HG03103 (cell line): ENCODE results near the gene RIT1.
"Not testable (repeated sequence)": the region's sequence is repeated elsewhere in the genome, so short reads cannot be mapped to it uniquely, and the experiment has no call there.

Experiments used
- ATAC-seq: cut with Tn5 transposase; IDR thresholded peaks from one replicate; pipeline ENCODE4 v1.9.1; 2021; ENCODE audit warnings: low read depth; ENCODE audit not compliant: unreplicated experiment

The RIT1 gene

DNA sequence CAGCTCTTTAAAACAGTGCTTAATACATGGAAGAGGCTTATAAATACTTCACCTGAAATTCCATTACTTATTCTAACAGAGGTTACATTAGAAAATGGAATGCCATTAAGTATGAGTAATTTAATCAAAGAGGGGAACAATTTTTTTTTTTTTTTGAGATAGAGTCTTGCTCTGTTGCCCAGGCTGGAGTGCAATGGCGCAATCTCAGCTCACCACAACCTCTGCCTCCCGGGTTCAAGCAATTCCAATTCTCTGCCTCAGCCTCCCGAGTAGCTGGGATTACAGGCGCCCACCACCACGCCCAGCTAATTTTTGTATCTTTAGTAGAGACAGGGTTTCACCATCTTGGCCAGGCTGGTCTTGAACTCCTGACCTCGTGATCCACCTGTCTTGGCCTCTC is 15.5 kb downstream of the RIT1 start:
- ATAC-seq, result not testable (repeated sequence)

DNA sequence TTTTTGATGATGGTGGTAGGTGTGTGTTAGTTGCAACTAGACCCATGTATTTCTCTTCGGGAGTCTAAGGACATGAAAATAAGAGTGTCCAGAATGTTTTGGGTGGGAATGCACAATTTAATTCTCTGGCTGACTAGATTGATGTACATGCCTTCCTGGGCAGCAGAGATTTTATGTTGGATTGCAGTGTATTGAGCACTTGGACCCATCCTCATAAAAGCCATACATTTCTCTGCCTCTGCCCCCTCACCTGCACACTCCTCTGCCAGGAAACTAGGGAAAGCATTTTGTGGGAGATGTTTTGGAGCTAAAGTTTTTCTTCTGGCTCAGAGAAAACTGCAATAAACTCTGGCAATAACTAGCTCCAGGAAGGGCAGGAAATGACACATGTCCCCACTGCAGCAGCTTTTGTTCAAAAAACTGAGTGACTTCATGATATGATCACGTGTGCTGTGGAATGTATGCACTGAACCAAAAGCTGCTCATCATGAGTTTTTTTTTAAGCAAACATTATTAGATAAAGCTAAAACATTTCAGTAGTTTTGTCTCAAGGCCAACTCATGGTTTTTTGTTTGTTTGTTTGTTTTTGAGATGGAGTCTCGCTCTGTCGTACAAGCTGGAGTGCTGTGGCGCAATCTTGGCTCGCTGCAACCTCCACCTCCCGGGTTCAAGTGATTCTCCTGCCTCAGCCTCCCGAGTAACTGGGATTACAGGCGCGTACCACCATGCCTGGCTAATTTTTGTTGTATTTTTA is 17.6 kb downstream of the RIT1 start:
- no peak for ATAC-seq

DNA sequence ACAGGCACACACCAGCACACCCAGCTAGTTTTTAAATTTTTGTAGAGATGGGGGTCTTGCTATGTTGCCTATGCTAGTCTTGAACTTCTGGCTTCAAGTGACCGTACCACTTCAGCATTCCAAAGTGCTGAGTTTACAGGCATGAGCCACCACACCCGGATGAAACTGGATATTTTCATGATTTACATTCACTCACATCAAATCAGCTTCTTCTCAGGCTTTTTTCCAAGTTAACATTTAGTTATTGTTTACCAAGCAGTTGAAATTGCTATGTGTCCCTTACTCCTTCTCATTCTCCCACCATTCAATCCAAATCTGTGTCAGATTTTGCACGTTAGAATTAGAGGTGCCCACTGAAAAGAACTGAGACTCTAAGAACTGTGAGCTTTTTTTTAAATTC is 18.4 kb downstream of the RIT1 start:
- no peak for ATAC-seq

DNA sequence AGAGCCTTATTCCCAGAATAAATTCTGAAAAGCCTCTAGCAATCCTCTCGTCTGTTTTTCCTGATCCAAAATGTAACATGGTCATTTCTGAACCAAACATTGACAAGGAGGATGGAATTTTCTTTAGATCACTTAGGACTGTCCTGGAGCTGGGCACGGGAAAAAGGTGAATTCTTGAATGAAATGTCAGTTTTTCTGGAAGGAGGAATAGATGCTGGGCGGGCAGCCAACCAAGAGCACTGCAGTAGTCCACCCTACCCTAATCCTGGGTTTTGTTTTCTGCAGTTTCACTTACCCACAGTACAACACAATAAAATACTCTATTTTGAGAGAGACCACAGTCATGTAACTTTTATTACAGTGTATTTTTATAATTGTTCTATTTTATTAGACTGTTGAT is 20.9 kb downstream of the RIT1 start:
- ATAC-seq, result no peak

DNA sequence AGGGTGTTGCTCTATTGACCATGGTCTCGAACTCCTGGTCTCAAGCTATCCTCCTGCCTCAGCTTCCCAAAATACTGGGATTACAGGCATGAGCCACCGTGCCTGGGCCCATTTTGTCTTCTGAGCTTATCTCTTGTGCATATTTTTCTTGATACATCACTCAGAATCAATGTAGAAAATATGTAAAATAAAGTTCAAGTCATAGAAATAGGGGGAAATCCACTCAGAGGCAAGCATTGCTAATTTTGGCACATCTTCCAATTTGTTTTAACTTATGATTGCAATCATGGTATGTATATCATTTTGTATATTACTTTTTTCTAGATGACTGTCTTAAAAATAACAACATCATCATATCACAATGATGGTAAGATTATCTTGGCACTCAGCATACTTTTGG is 21.6 kb downstream of the RIT1 start:
- ATAC-seq, result no peak

DNA sequence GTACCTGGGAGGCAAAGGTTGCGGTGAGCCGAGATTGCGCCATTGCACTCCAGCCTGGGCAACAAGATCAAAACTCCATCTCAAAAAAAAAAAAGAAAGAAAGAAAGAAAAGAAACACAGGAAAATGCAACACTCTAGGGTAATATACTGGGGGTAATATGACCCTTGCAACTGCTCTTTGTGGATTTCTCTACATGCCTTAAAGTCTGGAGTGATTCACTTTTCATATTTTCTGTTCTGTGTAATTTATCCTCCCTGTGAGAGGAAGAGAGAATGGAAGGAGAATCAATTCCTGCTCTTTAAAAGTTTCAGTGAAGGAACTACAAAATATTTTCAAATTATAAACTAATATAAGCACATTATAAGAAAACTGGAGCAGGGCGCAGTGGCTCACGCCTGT is 22.7 kb downstream of the RIT1 start:
- ATAC-seq, result no peak

DNA sequence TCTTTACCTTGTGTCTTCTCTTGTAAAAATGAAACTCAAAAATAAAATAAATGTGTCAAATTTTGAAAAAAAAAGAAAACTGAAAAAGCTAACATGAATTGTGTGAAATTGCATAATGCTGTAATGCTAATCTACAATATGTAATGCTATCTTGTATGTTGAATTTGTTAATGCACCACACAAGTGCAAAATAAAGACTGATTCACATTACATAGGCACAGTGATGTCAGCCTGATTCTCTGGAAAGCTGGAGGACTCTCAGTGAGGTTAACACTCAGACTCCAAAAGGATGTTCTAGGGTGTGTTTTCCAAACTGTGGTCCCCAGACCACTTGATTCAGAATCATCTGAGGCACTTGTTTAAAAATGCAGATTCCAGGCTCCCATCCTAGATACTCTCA is 26.2 kb downstream of the RIT1 start:
- ATAC-seq, result no peak

DNA sequence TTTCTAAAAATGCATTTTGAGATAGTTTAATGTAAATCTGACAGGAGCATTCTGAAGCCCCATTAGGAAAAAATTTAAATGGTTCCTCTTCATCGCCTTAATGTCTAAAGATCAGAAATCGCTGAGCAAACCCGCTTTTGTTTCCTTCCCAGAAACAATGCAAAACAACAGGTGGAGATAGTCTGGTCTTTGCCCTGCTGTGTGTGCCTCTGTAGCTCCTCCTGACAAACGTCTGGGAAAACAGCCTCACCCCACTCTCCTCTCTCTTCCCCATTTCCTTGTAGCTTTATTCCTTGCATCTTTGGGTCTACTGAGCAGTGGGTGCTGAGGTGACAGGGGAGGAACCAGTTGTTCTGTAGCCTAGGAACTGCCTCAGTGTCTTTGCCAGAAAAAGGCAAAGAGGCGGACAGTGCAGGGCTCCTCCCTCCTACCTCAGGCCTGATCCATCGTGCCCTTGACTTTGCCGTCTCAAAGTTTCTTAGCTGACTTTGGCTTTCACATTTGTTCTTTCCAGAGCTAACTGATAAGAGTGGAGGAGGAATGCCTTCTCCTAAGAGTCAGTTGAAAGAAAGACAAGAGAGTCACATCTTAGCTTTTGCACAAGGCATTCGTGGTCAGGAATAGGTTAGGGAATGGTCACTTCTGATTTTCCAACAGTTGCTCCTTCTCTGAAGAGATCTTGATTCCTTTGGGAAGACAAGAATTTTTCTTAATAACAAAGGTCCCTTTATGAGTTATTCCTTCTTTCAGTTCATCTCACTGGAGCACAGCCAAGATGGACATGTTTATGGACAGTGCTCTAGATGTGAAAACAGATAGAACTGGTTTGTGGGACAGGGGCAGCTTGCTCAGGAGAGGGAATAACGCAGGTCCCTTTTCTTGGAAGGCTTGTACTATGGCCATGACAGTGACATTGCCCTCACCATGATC is 26.9 kb downstream of the RIT1 start:
- ATAC-seq, result no peak

DNA sequence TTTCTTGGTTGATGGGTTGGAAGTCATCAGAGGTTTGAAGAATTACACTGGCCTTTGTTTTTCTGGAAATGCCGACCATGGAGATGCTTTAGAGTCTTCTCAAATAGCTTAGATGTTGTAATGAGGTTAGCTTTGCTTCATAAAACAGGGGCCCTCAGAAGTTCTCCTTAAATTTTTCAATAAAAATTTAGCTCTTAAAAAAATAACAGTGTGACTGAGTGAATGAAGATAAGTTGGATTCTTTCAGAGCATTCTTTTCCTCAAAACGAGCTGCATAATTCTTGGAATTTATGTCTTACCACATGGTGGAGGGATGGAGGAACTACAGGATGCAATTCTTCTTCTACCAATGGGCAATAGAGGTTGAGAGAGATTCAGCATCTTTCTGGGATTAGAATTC is 28.4 kb downstream of the RIT1 start:
- ATAC-seq, result no peak

DNA sequence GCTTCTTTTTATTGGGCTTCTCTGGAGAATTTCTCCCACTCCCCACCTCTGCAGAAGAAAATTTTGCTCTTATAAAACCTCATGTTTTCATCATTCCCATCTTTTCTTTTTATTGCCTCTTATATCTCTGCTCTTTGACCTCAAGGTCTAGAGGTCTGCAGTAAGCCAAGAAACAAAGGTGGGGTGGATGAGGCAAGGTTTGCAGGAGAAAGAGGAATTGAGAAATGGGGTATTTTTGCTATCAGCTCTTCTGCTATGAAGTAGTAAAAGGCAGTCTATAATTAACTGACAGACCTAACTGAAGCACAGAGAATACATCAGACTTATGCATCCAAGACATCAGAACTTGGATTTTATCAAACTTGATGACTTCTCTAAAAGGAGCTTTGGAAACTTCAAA is 28.9 kb downstream of the RIT1 start:
- no peak for ATAC-seq

DNA sequence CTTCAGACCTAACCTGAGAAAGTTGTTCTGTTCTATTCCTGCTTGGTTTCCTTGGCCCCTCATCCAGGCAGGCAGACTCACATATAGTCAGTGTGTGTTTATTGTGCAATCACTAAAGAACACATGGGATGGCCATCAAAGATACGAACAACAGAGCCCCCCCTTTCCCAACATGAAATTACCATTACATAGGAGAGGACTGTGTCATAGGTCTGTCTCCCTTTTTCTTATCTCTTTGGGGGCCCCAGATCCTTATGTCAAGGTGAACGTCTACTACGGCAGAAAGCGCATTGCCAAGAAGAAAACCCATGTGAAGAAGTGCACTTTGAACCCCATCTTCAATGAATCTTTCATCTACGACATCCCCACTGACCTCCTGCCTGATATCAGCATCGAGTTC is 30.2 kb downstream of the RIT1 start:
- ATAC-seq, result no peak

DNA sequence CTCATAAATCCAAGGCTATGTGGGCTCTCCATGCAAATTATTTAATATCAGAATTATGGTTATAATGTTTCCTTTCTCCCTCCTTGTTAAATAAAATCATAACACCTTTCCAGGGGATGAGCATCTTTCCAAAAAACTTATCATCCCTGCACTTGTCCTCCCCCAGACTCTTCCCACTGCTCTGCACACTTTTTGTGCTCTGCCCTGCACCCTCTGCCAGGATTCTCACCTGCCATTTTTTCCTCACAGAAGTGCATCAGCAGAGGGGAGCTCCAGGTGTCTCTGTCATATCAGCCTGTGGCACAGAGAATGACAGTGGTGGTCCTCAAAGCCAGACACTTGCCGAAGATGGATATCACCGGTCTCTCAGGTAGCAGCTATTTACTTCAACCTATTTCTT is 30.9 kb downstream of the RIT1 start:
- ATAC-seq, result no peak

DNA sequence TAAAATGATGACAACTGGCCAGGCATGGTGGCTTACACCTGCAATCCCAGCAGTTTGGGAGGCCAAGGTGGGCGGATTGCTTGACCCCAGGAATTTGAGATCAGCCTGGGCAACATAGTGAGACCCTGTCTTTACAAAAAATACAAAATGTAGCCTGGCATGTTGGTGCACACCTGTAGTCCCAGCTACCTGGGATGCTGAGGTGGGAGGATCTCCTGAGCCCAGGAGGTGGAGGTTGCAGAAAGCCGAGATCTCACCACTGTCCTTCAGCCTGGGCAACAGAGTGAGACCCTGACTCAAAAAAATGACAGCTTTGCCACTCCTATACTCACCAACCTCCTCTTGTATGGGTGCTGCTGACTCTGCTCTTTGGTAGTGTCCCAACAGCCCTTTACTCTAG is 33.2 kb downstream of the RIT1 start:
- ATAC-seq, result no peak

DNA sequence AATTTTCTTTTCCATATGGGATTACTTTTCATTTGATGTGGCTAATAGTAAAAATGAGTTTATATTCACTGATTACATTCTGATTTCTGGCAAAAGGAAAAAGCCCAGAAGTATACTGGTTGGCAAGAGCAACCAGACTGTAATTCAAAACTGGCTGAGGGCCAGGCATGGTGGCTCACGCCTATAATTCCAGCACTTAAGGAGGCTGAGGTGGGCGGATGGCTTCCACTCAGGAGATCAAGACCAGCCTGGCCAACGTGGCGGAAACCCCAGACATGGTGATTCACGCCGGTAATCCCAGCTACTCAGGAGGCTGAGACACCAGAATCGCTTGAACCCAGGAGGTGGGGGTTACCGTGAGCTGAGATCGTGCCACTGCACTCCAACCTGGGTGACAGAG is 37.3 kb downstream of the RIT1 start:
- no peak for ATAC-seq

DNA sequence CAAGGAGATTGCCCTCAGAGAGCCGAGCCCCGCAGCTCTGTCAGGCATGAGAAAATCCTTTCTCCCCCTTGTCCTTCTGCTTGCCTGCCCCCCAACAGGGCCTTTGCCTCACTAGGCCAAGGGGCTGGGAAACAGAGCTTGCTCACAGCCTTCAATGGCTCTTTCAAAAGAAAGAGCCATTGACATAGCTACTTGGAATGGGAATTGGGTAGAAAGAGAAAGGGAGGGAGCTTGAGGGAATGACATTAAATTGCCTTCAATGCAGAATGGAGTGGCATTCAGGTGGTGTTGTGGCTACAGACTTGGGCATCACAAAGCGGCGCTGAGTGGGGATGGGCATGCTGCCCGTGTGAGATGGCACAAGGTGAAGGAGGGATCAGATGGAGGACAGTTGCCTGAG is 38.6 kb downstream of the RIT1 start:
- no peak for ATAC-seq

DNA sequence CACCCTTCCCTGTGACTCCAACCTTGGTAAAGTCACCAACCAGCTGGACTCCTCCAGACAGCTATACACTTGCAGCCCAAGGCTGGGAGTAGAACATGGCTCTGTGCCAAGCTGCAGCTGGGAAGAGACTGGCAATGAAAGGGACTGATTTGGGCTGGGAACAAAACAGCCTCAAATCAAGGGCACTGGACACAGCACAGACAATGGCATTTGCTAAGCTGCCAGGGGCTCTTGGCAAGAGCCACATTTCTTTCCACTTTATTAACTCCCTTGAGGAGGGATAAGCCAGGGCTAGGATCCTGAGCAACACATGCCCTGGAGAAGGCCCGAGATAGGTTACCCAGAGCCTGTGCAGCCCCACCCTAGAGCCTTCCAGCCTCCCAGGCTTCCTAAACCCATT is 39.8 kb downstream of the RIT1 start:
- ATAC-seq, result no peak

DNA sequence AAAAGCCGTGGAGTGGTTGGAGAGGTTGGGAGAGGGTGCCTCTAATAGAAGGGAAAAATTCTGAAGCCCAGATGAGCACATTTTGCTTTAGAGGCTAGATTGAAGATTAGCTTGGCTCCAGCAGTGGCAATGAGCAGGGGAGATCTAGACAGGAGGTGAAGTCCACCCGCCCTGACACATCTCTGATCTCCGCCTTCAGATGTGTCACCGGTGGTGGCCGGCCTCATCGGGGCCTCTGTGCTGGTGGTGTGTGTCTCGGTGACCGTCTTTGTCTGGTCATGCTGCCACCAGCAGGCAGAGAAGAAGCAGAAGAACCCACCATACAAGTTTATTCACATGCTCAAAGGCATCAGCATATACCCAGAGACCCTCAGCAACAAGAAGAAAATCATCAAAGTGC is 43.4 kb downstream of the RIT1 start:
- ATAC-seq, result no peak

DNA sequence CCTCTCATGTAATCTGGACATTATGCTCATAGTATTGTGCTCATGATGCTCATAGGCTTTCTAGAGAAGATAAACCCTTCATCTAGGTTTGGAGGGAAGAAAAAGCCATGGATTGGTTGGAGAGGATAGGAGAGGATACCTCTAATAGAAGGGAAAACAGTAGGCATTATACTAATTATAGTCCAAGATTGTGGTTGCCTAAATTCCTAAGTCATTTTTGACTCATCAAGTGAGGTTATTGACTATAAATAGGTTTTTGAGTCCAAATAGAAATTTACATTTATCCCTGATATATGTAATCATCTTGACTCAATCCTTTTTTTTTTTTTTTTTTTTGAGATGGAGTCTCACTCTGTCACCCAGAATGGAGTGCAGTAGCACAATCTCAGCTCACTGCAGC is 46.8 kb downstream of the RIT1 start:
- ATAC-seq, result no peak

DNA sequence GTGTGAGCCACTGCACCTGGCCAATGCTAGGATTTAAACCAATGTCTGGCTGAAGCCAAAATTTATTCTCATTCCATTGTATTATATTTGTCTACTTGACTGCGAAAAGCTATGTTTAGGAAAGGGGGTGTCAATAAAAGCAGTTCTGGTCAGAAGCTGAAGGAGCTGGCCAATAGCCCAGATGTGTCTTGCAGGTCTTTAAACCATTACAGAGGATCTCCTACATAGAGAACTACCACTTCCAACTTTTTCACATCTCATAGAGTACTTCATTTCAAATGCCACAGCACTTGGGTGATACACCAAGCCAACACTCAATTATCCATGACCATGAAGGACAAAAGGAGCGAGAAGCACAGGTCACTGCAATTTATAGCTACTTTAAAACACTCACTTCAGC is 49.3 kb downstream of the RIT1 start:
- ATAC-seq, result no peak

DNA sequence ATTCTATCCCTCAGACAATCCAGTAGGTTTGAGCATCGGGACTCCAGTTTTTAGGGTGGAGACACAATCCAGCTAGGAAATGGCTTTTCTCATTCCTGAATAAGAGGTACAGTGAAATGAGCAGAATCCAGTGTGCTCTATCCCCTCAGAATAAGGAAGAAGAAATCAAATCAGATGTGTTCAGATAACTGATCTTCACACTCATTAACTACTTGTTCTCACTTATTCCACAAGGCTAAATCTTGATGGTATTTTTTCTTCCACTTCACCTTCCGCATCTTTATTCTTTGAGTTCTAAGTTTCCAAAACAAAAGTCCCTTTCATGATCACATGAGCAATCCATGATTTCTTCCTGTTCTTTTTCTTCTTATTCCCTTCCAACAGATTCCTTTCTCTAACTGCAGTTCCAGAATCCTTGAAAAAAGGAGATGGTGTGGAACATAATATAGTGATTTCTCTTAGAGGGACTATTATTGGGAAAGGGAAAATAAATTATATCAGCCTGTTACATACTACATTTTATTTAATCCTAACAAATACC is 50.1 kb downstream of the RIT1 start:
- no peak for ATAC-seq
